Dedifferentiated amniotic fluid mesenchymal stem cell (primary cell): Measurements from ENCODE around the gene YIPF6.
"Not testable (repeated sequence)": the region's sequence is repeated elsewhere in the genome, so short reads cannot be mapped to it uniquely, and the experiment has no call there.

Source experiments
- DNase-seq: peaks from one replicate; pipeline ENCODE4 v3.0.0-alpha.2; 2016; ENCODE audit errors: extremely low spot score

YIPF6 gene, protein sequence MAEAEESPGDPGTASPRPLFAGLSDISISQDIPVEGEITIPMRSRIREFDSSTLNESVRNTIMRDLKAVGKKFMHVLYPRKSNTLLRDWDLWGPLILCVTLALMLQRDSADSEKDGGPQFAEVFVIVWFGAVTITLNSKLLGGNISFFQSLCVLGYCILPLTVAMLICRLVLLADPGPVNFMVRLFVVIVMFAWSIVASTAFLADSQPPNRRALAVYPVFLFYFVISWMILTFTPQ

DNA sequence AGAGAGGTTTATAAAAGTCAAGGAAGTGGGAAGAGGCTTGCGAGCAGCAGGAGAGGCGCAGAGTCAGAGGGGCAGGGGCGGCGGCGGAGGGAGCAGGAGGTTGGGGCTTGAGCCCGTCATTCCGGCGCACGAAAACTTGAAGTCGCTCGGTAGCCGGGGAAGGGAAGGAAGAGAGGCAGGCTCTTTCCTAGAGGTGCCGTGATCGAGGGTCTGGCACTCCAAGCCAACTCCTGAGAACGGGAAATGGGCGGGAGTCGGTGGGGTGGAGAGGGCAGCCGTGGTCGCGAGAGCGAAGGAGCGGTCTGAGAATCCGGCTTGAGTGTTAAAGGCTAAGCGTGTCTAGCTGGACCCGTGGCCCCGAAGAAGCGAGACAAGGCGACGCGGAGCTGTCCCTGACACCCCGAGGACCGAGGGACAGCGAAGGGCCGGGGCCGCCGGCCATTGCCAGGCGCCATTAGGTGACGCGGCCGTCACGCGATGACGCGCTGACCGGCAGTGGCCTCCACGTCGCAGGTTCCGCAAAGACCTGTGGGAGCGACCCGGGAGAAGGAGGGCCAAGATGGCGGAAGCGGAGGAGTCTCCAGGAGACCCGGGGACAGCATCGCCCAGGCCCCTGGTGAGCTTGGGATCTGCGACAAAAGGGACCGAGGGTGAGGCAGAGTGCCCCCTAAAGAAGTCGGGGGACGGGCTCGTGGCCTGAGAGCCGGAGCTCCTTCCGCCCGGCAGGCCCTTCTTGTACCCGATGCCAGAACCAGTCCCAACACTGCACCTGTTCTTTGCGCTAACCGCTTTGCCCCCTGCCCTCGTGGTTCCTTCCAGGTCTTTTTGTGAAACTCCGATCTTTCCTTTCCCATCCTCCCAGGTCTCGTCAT is at the start of gene YIPF6:
Gene YIPF6, plus strand, starts transcription at position 544 of the 872 bp plus-strand sequence. Its CDS starts 16 bp downstream, at position 560.
- peak; percentile 49 for DNase-seq

DNA sequence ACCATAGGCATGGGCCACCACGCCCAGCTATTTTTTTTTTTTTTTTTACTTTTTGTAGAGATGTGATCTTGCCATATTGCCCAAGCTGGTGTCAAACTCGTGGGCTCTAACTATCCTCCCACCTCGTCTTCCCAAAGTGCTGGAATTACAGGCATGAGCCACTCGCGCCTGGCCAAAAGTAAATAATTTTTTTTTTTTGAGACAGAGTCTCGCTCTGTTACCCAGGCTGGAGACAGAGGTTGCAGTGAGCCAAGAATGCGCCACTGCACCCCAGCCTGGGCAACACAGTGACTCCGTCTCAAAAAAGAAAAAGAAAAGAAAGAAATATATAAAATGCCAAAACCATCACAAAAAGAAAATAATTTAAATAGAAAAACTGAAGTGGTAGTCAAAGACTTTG is 47.1 kb upstream of the YIPF6 start:
- no peak for DNase-seq

DNA sequence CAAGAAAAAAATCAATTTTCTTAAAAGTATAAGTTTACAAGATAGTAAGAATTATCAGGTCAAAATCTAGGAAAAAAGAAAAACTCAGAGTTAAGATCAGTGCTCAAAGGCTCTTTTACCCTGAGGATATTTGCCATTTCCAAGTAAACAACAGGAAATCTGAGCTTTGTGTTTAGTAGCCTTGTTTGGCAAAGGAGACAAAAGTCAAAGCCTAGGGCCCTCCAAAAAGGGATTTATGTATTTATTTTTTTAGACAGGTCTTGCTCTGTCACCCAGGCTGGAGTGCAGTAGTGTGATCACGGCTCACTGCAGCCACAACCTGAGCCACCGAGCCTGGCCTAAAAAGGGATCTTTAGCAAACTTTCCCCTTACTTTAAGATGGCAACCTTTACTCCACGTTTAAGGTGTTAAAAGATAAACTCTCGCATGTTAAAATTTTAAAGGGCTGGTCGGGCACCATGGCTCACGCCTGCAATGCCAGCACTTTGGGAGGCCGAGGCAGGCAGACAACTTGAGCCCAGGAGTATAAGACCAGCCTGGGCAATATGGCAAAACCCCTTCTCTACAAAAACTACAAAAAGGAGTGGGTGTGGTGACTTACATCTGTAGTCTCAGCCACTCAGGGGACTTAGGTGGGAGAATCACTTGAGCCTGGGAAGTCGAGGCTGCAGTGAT is 44.2 kb upstream of the YIPF6 start:
- no peak for DNase-seq

DNA sequence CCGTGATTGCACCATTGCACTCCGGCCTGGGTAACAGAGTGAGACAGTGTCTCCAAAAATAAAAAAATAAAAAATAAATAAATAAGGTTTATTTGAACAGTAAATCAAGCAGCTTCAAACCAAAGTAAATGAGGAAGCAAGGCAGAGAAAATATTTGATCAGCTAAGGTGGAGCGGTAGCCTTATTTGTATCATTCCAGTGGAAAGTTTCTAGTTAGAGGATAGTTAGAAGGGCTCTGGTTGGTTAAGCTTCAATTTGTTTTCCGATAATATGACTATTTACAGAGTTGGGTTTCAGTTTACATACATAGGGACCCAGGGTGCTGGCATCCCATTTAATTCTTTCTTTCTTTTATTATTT is 43.7 kb upstream of the YIPF6 start:
- DNase-seq: no peak

DNA sequence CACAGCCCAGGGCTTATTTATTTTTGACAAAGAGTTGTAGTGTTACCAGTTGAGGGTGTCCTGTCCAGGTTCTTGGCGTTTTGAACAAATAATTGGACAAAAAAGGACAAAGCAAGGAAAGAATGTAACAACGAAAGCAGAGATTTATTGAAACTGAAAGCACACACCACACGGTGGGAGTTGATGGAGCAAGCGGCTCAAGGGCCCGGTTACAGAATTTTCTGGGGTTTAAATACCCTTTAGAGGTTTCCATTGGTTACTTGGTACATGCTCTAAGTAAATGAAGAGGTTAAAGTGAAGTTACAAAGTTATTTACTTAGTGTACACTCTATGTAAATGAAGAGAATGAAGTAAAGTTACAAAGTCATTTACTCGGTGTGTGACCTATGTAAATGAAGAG is 37.8 kb upstream of the YIPF6 start:
- DNase-seq: no peak

DNA sequence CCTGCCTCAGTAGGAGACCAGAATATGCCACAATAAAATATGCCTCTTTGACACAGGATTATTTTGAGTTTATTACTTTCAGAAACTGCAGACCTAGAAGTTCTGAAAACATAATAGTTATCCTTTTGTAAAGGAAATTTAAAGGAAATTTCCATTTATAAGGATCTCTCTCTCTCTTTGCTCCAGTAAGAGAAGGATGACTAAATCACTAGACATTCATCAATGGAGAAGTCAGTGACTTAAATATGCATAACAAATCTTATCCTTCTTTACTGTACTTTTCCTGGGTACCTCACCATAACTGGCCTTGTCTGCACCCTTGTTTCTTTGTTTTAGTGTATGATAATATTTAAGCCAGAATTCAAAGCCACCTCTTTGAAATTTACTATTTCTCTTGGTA is 37.3 kb upstream of the YIPF6 start:
- no peak for DNase-seq

DNA sequence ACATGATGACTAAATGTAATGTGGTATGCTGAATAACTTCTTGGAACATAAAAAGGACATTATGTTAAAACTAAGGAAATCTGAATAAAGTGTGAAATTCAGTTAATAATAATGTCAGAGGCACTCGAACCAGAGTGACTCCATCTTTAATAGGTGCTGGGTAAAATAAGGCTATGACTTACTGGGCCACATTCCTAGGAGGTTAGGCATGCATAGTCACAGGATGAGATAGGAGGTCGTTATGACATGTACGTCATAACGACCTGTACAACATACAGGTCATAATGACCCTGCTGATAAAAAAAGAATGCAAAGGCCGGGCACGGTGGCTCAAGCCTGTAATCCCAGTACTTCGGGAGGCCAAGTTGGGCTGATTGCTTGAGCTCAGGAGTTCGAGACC is 36.7 kb upstream of the YIPF6 start:
- DNase-seq: no peak

DNA sequence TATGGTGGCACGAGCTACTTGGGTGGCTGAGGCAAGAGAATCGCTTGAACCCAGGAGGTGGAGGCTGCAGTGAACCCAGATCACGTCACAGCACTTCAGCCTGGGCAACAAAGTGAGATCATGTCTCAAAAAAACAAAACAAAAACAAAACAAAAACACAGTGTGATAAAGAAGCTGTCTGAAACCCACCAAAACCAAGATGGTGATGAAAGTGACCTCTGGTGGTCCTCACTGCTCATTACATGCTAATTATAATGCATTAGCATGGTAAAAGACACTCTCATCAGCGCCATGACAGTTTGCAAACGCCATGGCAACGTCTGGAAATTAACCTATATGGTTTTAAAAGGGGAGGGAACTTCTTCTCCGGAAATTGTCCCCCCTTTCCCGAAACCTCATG is 36.2 kb upstream of the YIPF6 start:
- DNase-seq: no peak

DNA sequence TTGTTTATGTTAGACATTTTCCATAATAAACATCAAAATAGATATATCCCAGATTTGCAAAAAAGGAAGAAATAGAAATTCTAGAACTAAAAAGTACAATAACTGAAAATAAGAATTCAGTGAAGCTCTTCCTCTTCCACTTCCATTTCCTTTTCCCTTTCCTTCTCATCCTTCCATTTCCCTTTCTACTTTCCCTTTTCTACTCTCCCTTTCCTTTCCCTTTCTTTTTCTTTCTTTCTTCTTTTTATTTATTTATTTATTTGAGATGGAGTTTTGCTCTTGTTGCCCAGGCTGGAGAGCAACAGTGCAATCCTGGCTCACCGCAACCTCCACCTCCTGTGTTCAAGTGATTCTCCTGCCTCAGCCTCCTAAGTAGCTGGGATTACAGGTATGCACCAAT is 35.0 kb upstream of the YIPF6 start:
- DNase-seq: no peak

DNA sequence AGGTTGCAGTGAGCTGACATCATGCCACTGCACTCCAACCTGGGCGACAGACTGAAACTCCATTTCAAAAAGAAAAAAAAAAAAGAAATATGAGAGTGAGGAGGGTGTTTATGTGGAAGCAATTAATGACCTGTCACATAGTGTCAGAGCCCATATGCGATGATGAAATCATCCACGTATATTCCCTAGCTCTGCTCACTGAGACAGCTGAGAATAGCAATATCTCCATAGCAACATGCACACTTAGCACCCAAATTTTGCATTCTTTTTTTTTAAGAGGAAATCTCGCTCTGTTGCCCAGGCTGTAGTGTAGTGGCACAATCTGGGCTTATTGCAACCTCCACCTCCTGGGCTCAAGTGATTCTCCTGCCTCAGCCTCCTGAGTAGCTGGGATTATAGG is 34.1 kb upstream of the YIPF6 start:
- no peak for DNase-seq

DNA sequence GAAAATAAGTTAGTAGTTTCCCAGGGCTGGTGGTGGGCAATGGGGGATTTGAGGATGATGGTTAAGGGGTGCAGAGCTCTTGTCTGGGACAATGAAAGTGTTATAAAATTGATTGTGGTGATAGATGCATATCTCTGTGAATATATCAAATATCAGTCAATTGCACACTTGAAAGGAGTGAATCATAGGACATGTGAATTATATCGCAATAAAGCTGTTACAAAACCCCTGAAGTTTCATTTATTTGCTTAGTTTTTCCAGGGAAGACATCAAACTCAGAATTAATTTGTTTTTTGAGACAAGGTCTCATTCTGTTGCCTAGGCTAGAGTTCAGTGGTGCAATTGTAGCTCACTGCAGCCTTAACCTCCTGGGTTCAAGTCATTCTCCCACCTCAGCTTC is 17.9 kb upstream of the YIPF6 start:
- DNase-seq: no peak

DNA sequence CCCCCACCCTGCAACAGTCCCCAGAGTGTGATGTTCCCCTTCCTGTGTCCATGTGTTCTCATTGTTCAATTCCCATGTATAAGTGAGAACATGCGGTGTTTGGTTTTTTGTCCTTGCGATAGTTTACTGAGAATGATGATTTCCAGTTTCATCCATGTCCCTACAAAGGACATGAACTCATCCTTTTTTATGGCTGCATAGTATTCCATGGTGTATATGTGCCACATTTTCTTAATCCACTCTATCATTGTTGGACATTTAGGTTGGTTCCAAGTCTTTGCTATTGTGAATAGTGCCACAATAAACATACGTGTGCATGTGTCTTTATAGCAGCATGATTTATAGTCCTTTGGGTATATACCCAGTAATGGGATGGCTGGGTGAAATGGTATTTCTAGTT is 12.7 kb upstream of the YIPF6 start:
- not testable (repeated sequence) for DNase-seq

DNA sequence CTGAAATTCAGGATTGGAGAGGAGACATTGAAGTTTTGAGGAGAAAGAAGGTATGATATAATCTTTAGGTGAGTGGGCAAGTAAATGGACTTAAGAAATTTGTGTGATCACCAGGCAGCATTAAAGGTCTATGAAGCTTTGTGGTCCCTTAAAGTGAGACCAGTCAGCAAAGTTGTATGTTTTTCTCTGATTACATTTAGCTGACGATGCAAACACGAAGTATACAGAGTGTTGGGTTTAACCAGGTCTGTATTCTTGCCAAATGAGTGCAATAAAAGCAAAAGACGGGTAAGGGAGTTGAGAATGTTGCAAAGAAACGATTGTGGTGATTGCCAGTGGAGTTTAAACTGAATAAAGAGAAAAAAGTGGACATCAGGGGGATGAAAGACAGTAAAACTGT is 11.6 kb upstream of the YIPF6 start:
- DNase-seq: no peak

DNA sequence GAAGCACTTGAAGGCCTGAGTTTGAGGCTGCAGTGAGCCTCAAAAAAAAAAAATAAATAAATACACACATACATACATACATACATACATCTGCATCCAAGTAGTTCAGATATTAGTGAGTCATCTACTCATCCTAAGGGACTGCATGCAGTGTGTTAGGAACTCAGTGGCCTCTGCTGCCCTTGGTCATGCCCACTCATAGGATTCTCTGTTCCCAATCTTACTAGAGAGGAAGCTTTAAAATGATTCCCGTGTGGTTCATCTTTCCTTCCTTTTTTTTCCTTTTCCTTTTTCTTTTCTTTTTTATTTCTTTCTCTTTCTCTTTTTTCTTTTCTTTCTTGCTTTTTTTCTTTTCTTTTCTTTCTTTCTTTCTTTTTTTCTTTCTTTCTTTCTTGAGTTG is 10.9 kb upstream of the YIPF6 start:
- no peak for DNase-seq

DNA sequence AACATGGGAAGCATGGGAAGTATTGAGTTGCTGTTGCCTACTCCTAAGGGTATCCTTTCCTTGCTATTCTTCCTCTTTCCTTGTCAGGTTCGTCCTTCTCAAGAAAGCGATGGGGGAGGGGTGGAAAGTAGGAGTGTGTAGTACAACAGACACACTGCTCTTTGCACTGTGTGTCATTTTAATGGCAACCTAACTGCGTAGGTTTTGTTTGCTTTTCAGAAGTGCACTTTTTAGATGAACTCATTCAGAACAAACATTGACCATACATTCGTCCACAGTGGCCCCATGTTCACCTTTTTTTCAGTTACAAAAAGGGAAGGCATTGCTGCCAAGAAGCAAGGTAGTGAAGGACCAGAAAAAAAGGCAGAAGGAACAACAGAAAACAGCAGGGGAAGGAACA is 10.2 kb upstream of the YIPF6 start:
- no peak for DNase-seq

DNA sequence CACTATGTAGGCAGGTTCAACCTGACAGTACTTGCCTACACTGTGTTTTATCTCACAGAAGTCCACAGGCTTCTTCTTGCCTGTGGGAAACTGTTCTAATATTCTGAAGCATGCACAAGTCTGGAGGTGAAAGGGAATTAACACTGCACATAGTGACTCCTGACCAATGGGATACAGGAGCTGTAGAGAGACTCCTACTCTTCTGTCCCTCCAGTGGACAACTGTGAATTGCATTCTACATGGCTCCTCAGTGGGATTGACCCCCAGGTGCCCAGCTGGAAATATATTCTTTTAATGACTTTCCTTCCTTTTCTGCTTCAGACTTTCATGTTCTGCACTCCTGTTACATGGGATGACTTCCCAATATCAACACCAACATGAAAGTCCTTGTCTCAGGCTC is 8.2 kb upstream of the YIPF6 start:
- no peak for DNase-seq

DNA sequence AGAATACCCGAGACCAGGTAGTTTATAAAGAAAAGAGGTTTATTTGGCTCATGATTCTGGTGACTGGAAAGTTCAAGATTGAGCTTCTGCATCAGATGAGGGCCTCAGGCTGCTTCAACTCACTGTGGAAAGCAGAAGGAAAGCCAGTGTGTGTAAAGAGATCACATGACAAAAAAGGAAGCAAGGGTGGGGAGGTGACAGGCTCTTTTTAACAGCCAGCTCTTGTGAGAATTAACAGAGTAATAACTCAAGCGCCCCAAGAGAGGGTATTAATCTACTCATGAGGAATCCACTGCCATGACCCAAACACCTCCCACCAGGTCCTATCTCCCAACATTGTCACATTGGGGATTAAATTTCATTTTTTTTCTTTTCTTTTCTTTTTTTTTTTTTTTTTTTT is 6.3 kb upstream of the YIPF6 start:
- no peak for DNase-seq

DNA sequence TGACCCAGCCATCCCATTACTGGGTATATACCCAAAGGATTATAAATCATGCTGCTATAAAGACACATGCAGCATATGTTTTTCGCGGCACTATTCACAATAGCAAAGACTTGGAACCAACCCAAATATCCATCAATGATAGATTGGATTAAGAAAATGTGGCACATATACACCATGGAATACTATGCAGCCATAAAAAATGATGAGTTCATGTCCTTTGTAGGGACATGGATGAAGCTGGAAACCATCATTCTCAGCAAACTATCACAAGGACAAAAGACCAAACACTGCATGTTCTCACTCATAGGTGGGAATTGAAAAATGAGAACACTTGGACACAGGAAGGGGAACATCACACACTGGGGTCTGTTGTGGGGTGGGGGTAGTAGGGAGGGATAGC is 5.1 kb upstream of the YIPF6 start:
- not testable (repeated sequence) for DNase-seq

DNA sequence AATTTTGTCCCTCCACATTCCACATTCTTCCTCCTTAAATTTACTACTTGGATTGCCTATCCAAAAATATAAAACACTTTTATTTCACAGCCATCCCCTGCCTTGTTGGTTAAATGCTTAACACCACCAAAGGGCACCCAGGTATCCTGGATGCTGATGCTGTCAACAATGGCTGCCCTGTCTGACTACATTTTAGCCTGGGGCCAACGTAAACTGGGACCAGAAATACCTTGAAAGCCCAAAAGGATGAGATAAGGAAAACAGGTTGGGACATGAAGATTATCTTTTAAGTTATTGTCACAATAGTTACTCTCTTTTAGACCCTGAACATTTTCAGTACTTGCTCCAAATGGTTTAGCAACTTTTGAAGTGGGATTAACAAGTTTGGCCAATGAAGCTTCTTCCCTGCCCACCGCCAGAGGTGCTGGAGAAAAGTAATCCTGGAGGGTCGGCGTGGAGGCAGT is 775 bp upstream of the YIPF6 start:
- peak; percentile 18 for DNase-seq

DNA sequence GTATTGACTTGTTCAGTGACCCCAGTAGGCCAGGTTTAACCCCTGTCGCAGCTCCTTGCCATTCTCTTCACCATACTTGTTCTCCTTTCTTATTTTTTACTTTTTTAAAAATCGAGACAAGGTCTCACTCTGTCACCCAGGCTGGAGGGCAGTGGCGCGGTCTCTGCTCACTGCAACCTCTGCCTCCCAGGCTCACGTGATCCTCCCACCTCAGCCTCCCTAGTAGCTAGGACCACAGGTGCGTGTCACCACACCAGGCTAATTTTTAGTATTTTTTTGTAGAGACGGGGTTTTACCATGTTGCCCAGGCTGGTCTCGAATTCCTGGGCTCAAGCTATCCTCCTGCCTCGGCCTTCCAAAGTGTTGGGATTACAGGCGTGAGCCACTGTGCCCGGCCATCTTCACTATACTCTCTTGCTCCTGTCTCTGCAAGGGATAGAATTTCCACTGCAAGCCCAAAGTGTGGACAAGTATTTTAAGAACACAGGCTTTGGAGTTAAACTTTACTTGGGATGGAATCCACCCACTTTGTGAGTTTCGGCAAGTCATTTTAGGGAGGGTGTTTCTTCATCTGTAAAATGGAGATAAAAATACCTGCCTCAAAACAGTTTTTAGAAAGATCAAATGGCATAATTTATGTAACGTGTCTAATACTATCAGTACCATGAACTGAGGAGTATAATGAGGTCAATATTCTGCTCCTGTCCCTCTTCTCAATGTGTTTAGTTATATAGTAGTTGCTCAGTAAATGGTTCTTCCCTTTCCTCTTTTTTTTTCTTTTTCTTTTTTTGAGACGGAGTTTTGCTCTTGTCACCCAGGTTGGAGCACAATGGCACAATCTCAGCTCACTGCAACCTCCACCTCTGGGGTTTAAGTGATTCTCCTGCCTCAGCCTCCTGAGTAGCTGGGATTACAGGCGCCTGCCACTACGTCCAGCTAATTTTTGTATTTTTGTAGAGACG is 973 bp downstream of the YIPF6 start:
- no peak for DNase-seq

DNA sequence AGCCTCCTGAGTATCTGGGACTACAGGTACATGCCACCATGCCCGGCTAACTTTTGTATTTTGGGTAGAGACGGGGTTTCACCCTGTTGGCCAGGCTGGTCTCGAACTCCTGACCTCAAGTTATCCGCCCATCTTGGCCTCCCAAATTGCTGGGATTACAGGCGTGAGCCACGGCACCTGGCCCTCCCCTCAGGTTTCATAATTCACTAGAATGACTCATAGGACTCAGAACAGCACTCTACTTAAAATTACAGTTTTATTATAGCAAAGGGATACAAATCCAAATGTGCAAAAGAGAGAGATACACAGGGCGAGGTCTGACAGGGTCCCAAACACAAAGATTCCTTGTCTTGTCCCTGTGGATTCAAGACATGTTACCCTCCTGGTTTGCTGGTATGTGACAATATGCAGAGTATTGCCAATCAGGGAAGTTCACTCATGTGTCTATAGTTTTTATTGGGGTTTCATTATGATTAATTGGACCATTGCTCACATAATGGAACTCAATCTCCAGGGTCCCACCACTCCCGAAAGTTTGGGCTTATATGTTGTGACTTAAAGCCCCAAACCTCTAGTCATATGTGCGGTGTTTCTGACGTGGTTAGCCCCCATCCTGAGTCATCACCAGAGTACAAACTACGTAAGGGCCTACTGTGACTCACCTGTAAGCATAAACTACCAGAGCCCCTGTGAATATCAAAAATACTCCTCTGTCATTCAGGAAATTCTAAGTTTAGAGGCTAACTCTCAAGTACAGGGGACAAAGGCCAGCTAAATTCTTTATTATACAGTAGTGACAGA is 5.2 kb downstream of the YIPF6 start:
- DNase-seq: no peak
